PFSK-1 (cell line): ENCODE results near the gene GP5.

Source experiments
- FOXP2 ChIP-seq: optimal IDR thresholded peaks from 2 replicates; pipeline ENCODE3; 2011; ENCODE audit warnings: borderline replicate concordance, control low read depth, inconsistent platforms; ENCODE audit not compliant: insufficient read depth; ENCODE audit errors: extremely low read length, extremely low read depth
- POLR2AphosphoS5 ChIP-seq: IDR thresholded peaks from 2 replicates; pipeline ENCODE4 v1.6.1; 2012; ENCODE audit warnings: low read depth, mild to moderate bottlenecking, control low read depth, low read length, moderate library complexity
- REST ChIP-seq, 2 experiments: IDR thresholded peaks; 2 replicates each; pipeline versions ENCODE4 v1.6.1 to v1.8.0; 2011 to 2012; ENCODE audit warnings: low read depth in 2 of 2, low read length in 2 of 2, control low read depth in 1 of 2, inconsistent platforms in 1 of 2, mild to moderate bottlenecking in 1 of 2, moderate library complexity in 1 of 2; ENCODE audit not compliant: insufficient read depth in 1 of 2
- SIN3A ChIP-seq: IDR thresholded peaks from 2 replicates; pipeline ENCODE4 v1.6.1; 2012; ENCODE audit warnings: mild to moderate bottlenecking, low read length, moderate library complexity, borderline replicate concordance; ENCODE audit not compliant: insufficient read depth
- TAF1 ChIP-seq: IDR thresholded peaks from 2 replicates; pipeline ENCODE4 v1.6.1; 2012; ENCODE audit warnings: low read length, control low read depth, borderline replicate concordance; ENCODE audit not compliant: insufficient read depth

Gene GP5

GRCh38 chr3:194446172-194446571, 47.1 kb upstream of the GP5 start:
- TF ChIP-seq POLR2AphosphoS5, result no peak
- TF ChIP-seq SIN3A, result no peak

GRCh38 chr3:194443901-194444300, 44.8 kb upstream of the GP5 start:
- TF ChIP-seq REST (IDR thresholded peaks at IDR 0.05; ENCODE audit: insufficient read depth in 1 of 2, low read depth in 2 of 2, low read length in 2 of 2) (no peak), SIN3A (no peak), FOXP2 (no peak), POLR2AphosphoS5 (no peak), TAF1 (no peak)

GRCh38 chr3:194440756-194441155, 41.7 kb upstream of the GP5 start:
- TF ChIP-seq FOXP2 (no peak), SIN3A (no peak)

- TF ChIP-seq FOXP2 (no peak), TAF1 (no peak)
These were observed 41.0 kb upstream of the GP5 start for GRCh38 chr3:194439881-194440550.

- TF ChIP-seq SIN3A (no peak), FOXP2 (no peak), POLR2AphosphoS5 (no peak), TAF1 (no peak), REST (IDR thresholded peaks at IDR 0.05; ENCODE audit: insufficient read depth in 1 of 2, low read depth in 2 of 2, low read length in 2 of 2) (no peak)
These were observed 35.4 kb upstream of the GP5 start for GRCh38 chr3:194434503-194434902.

- no peak for TF ChIP-seq SIN3A
- TF ChIP-seq FOXP2, result no peak
- no peak for TF ChIP-seq TAF1
- TF ChIP-seq POLR2AphosphoS5, result no peak
- TF ChIP-seq REST (IDR thresholded peaks at IDR 0.05; ENCODE audit: insufficient read depth in 1 of 2, low read depth in 2 of 2, low read length in 2 of 2), result no peak
These were observed 32.5 kb upstream of the GP5 start for GRCh38 chr3:194431554-194431953.

- TF ChIP-seq SIN3A, result no peak
- TF ChIP-seq REST (IDR thresholded peaks at IDR 0.05; ENCODE audit: insufficient read depth in 1 of 2, low read depth in 2 of 2, low read length in 2 of 2), result no peak
- TF ChIP-seq POLR2AphosphoS5, result no peak
- no peak for TF ChIP-seq TAF1
- no peak for TF ChIP-seq FOXP2
These were observed 26.3 kb upstream of the GP5 start for GRCh38 chr3:194425399-194425798.
